MCF 10A (cell line): Measurements from ENCODE around the gene MEP1A. TPM values are rescaled to one million over a fixed set of nuclear protein-coding genes. Genes with fewer than 3 reads are reported as not detected.

Experiments used
- BruUV-seq: library from RNA; stranded (reverse); fragments of 400-500 nt; replicated peaks from 2 replicates; lab custom pipeline; 2021; lab: Mats Ljungman, UMichigan
- CTCF ChIA-PET: fragments of 300-600 bp; sonication (Branson Sonifier 250); formaldehyde crosslinking; extraction: SDS; loops from one replicate; lab custom pipeline; 2021; ENCODE audit warnings: antibody characterized with exemption, inconsistent platforms; lab: Yijun Ruan, JAX
- POLR2A ChIA-PET: fragments of 300-600, 350-650 bp; sonication (Branson Sonifier 250); formaldehyde crosslinking; extraction: SDS; loops from one replicate; lab custom pipeline; 2020; ENCODE audit warnings: antibody characterized with exemption, inconsistent platforms; lab: Yijun Ruan, JAX
- DNase-seq: peaks from one replicate; pipeline ENCODE4 v3.0.0-alpha.2; 2018; ENCODE audit not compliant: unreplicated experiment
- H3K27ac Mint-ChIP-seq: one replicate; pipeline ENCODE4 v1.8.0; 2022; ENCODE audit warnings: mild to moderate bottlenecking, low read depth, mixed read lengths; ENCODE audit not compliant: unreplicated experiment
- H3K27me3 Mint-ChIP-seq: one replicate; pipeline ENCODE4 v1.8.0; 2022; ENCODE audit warnings: mixed read lengths; ENCODE audit not compliant: insufficient read depth, unreplicated experiment
- H3K36me3 Mint-ChIP-seq: one replicate; pipeline ENCODE4 v1.8.0; 2022; ENCODE audit warnings: mild to moderate bottlenecking, moderate library complexity, mixed read lengths; ENCODE audit not compliant: insufficient read depth, unreplicated experiment
- H3K4me1 Mint-ChIP-seq: one replicate; pipeline ENCODE4 v1.8.0; 2022; ENCODE audit warnings: mixed read lengths; ENCODE audit not compliant: insufficient read depth, unreplicated experiment
- H3K4me3 Mint-ChIP-seq: one replicate; pipeline ENCODE4 v1.8.0; 2022; ENCODE audit warnings: mild to moderate bottlenecking, moderate library complexity, mixed read lengths; ENCODE audit not compliant: unreplicated experiment
- H3K9me3 Mint-ChIP-seq: one replicate; pipeline ENCODE4 v1.8.0; 2022; ENCODE audit warnings: mixed read lengths; ENCODE audit not compliant: unreplicated experiment
- CTCF ChIP-seq: fragments of 200-600 bp; IDR thresholded peaks from one replicate; pipeline ENCODE4 v1.8.0; 2022; ENCODE audit warnings: antibody characterized with exemption, mild to moderate bottlenecking; ENCODE audit not compliant: unreplicated experiment
- intact Hi-C: fragments of 100-400 bp; cut with micrococcal nuclease; formaldehyde crosslinking; loops from 2 replicates; pipeline ENCODE4 v1.14.1; 2022
- total RNA-seq: library from RNA; stranded (reverse); gene quantifications from 2 replicates; pipeline ENCODE4 v1.2.3, GENCODE V29; 2022

Gene MEP1A
- total RNA-seq, 1 experiment from 2014 or later, result not detected

DNA sequence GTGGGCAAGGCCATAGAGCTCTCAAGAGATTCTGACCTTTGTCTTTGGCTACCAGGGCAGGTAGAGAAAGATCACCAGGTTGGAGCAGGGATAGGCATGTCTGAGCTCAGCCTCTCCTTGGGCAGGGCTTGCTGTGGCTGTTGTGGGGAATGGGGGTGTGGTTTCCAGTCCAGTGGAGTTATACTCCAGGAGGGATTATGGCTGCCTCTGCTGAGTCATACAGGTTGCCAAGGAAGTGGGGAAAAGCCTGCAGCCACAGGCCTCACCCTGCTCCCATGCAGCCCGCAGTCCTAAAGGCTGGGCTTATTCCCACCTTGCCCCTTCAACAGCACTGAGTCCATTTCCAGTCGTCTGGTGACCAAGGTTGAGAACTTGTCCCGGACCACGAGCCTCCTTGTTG is 21.9 kb downstream of the MEP1A start:
- TF ChIP-seq CTCF, result no peak
- ChIA-PET POLR2A (interaction anchor here (0.9 kb wide), 1 partner anchor 32 kb away, joined by 3 read pairs; no protein-coding TSS in a partner anchor), CTCF (no interaction called here)
- peak overlapping the region; percentile 30 for H3K4me3 Mint-ChIP-seq
- no peaks in the 10 kb centered on the region for H3K36me3 Mint-ChIP-seq
- peaks cover 22% of the 10 kb centered on the region for H3K4me1 Mint-ChIP-seq
- intact Hi-C loops, result no loop called here
- no peaks in the 10 kb centered on the region for H3K9me3 Mint-ChIP-seq
- DNase-seq, result peak; percentile 68
- BruUV-seq, result no TSS peak
- peak overlapping the region; percentile 27 for H3K27ac Mint-ChIP-seq
- H3K27me3 Mint-ChIP-seq, result no peaks in the 10 kb centered on the region

DNA sequence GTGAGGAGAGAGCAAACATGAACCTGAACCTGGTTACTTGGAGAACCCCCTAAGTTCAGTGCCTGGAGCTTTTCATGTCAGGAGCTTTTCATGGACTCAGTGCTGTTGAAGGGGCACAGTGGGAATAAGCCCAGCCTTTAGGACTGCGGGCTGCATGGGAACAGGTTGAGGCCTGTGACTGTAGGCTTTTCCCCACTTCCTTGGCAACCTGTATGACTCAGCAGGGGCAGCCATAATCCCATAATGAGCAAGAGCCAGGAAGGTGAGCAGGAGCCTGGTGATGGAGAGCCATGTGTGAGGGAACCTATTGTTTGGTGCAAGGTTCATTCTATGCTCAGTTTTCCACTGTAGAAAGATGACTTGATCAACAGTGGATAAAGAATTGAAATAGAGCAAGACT is 23.4 kb downstream of the MEP1A start:
- ChIA-PET CTCF (no interaction called here), POLR2A (interaction anchor here (0.5 kb wide), 1 partner anchor 488 kb away, joined by 3 read pairs; no protein-coding TSS in a partner anchor)
- DNase-seq, result peak; percentile 73
- TF ChIP-seq CTCF, result no peak
- H3K27ac Mint-ChIP-seq, result peak overlapping the region; percentile 73
- no TSS peak for BruUV-seq
- intact Hi-C loops, result no loop called here
- H3K4me1 Mint-ChIP-seq, result peaks cover 30% of the 10 kb centered on the region
- no peak overlapping the region for H3K4me3 Mint-ChIP-seq
- H3K9me3 Mint-ChIP-seq, result no peaks in the 10 kb centered on the region
- no peaks in the 10 kb centered on the region for H3K27me3 Mint-ChIP-seq
- H3K36me3 Mint-ChIP-seq, result no peaks in the 10 kb centered on the region

GRCh38 chr6:46819561-46819960 is 26.4 kb downstream of the MEP1A start:
- no peaks in the 10 kb centered on the region for H3K36me3 Mint-ChIP-seq
- intact Hi-C loops, result no loop called here
- no peak for TF ChIP-seq CTCF
- no TSS peak for BruUV-seq
- no peak overlapping the region for H3K27ac Mint-ChIP-seq
- ChIA-PET CTCF (interaction anchor here (0.6 to 1.0 kb wide), 3 partner anchors 37 to 807 kb away, joined by 3 read pairs; no protein-coding TSS in a partner anchor), POLR2A (interaction anchor here (0.7 kb wide), 1 partner anchor 20 kb away, joined by 3 read pairs; no protein-coding TSS in a partner anchor)
- H3K9me3 Mint-ChIP-seq, result no peaks in the 10 kb centered on the region
- H3K4me1 Mint-ChIP-seq, result peaks cover 34% of the 10 kb centered on the region
- H3K27me3 Mint-ChIP-seq, result no peaks in the 10 kb centered on the region
- no peak for DNase-seq
- no peak overlapping the region for H3K4me3 Mint-ChIP-seq

GRCh38 chr6:46821458-46821881 is 28.3 kb downstream of the MEP1A start:
- no peaks in the 10 kb centered on the region for H3K27me3 Mint-ChIP-seq
- BruUV-seq, result no TSS peak
- ChIA-PET POLR2A (interaction anchor here (0.6 to 1.2 kb wide), 7 partner anchors 13 to 662 kb away, joined by 3 to 4 read pairs (median 3); partner anchors contain the start of genes CYP39A1 and SLC25A27), CTCF (interaction anchor here (0.8 to 1.2 kb wide), 3 partner anchors 27 to 225 kb away, joined by 3 to 8 read pairs (median 7); no protein-coding TSS in a partner anchor)
- H3K4me3 Mint-ChIP-seq, result no peak overlapping the region
- no peak for TF ChIP-seq CTCF
- H3K27ac Mint-ChIP-seq, result peak overlapping the region; percentile 82
- no peaks in the 10 kb centered on the region for H3K9me3 Mint-ChIP-seq
- H3K36me3 Mint-ChIP-seq, result no peaks in the 10 kb centered on the region
- peak; percentile 75 for DNase-seq
- intact Hi-C loops, result no loop called here
- peaks cover 24% of the 10 kb centered on the region for H3K4me1 Mint-ChIP-seq
